Measurements from ENCODE around the gene PRM1.

GRCh38 chr16:11265124-11265523 lies 16.0 kb downstream of the PRM1 start:
- TF ChIP-seq EZH2 (IDR thresholded peaks at IDR 0.05; ENCODE audit: insufficient read depth, poor library complexity, severe bottlenecking) (no peak), EZH2phosphoT487 (IDR thresholded peaks at IDR 0.05; ENCODE audit: insufficient read depth, low read depth) (no peak)
